GM12892 (cell line): ENCODE results near the gene MOGAT1.
"Not testable (repeated sequence)": the region's sequence is repeated elsewhere in the genome, so short reads cannot be mapped to it uniquely, and the experiment has no call there.

Experiments used
- DNase-seq: peaks from one replicate; pipeline ENCODE4 v3.0.0; 2011; ENCODE audit not compliant: insufficient read length
- FAIRE-seq: peaks from 2 replicates; lab custom pipeline; 2011; peaks lifted over from hg19 to GRCh38; lab: Jason Lieb, UNC
- POLR2A ChIP-seq: IDR thresholded peaks from 2 replicates; pipeline ENCODE4 v1.6.1; 2011; ENCODE audit warnings: low read depth, low read length, control low read depth
- POLR2AphosphoS5 ChIP-seq: IDR thresholded peaks from 2 replicates; pipeline ENCODE4 v1.6.1; 2011; ENCODE audit warnings: low read depth, low read length, control low read depth
- TAF1 ChIP-seq: IDR thresholded peaks from 2 replicates; pipeline ENCODE4 v1.6.1; 2011; ENCODE audit warnings: low read depth, mild to moderate bottlenecking, control low read depth, low read length, borderline replicate concordance

MOGAT1 gene

DNA sequence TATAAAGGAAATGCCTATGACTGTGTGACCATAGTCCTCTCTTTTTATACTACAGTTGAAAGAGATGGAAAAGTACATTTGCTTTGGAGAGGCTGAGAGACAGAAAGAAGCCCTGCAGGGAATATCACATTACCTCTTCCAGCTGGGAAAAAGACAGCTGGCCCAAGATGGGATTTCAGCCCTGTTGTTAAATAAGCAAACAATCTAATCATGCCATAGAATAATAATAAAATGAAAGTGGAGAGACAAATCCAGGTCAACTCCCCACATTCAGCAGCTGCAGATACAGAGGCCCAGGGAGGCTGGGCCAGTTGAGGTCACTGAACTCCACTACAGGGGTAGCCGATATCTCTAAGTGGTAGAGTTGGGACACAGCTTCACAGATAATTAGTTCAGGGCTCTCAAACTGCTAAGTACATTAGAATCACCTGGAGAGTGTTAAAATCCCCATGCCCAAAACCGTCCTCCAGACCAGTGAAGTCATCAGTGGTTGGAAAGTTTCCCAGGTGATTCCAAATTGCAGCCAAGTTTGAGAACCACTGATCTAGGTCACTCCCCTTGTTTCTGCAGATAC, 81.9 kb downstream of the MOGAT1 start:
- no peak for FAIRE-seq
- TF ChIP-seq TAF1: no peak
- no peak for TF ChIP-seq POLR2A
- TF ChIP-seq POLR2AphosphoS5: no peak
- DNase-seq: no peak

DNA sequence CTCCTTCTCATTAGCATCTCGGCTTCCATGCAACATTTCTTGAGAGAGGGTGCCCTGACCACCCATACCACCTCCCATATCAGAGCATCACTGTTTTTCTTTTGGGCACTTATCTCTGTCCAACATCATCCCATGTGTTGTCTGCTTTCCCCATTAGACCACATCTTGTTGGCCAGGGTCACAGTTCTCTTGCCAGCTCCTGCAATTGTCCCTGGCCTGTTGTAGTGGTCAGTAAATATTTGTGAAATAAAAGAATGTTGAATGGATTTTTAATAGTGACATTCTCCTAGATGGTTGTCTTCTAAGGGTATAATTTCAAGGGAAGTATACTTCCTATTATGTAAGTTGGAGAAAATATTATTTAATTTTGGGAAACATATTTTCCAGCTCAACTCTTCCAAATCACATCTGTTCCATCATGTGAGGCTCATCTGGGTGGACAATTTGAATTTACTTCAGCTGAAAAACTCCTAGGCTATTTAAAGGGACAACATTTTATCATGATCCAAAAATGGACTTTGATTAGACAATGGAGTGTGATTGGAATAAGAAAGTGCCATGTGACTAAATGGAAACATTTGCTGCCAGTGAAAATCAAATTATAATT, 83.0 kb downstream of the MOGAT1 start:
- no peak for FAIRE-seq
- no peak for TF ChIP-seq POLR2AphosphoS5
- no peak for TF ChIP-seq POLR2A
- TF ChIP-seq TAF1: no peak
- DNase-seq: no peak

DNA sequence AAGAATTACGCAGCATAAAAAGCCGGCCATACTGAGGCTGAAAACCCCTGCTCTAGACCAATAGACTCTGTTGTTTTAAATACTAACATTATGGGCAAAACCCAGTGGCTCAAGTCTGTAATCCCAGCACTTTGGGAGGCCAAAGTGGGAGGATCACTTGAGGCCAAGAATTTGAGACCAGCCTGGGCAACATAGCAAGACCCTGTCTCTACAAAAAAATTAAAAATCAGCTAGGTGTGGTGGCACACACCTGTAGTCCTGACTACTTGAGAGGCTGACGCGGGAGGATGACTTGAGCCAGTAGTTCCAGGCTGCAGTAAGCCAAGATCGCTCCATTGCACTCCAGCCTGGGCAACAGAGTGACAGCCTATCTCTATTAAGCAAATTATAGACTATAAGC, 84.1 kb downstream of the MOGAT1 start:
- not testable (repeated sequence) for DNase-seq, FAIRE-seq

DNA sequence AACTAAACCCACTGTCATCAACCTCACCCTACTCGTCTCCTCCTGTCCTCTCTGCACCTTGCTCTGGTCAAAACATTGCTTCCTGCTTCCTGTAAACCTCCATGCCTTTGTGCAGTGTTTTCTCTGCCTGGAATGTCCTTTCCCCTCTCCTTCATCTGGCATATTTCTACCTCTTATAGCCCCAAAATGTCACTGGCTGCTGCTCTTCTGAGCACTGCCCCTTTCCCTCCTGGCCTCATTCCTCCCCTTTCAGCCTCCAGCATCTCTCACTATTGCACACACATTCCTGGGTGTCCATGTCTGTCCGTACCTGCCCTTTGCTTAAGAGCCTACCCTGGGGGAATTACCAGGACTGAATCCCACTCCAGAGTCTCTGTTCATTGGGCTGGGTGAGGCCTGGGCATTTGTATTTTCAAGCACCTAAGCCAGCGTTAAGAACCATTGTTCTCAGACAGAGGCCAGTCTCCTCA, 84.9 kb downstream of the MOGAT1 start:
- DNase-seq (no peak), FAIRE-seq (no peak)
- TF ChIP-seq TAF1 (no peak), POLR2AphosphoS5 (no peak), POLR2A (no peak)

DNA sequence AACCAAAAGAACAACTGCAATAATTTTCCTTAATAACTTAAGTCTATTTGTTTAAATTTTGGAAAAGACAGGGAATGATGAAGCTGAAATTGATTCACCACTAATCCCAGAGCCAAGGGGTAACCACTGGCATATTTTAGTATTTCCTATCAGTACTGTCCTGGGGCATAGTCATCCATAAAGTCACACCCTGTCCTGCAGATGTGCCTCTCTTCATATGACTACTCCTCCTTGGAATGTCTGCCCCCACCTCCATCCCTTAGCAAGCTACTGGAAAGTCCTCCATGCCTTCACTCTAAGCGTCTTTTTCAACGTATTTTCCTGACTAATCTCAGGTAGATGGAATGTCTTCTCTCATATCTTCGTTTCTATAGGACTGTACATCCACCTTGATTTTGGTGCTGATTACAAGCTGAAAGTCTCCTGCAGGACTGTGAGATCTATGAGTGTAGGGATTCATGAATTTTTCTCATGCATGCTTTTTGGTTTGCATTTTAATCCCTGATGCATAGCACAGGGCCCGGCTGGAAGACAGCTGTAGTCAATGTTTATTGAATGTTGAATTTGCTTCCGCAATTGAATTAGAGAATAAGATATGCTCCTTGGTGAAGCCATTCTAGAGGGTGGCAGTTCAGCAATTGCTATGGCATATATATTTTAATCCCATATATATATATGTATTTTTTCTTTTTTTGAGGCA, 85.6 kb downstream of the MOGAT1 start:
- DNase-seq (no peak), FAIRE-seq (no peak)
- TF ChIP-seq POLR2A (no peak), POLR2AphosphoS5 (no peak), TAF1 (no peak)
